Measurements from ENCODE around the gene SERGEF.

GRCh38 chr11:17747131-17747955, 265.5 kb downstream of the SERGEF start:
- TF ChIP-seq EZH2 (IDR thresholded peaks at IDR 0.05; ENCODE audit: insufficient read depth, poor library complexity, severe bottlenecking): no peak
- no peak for TF ChIP-seq EZH2phosphoT487 (IDR thresholded peaks at IDR 0.05; ENCODE audit: insufficient read depth, low read depth)
